Measurements from ENCODE around the gene GLDC. TPM values are rescaled to one million over a fixed set of nuclear protein-coding genes. Genes with fewer than 3 reads are reported as not detected.
A peak's percentile ranks its signal among the peaks of the same experiment; 100 is the strongest.
"Not testable (repeated sequence)": the region's sequence is repeated elsewhere in the genome, so short reads cannot be mapped to it uniquely, and the experiment has no call there.

GLDC gene
- total RNA-seq, 1 donor from 2014 or later, result 0.62 TPM

- DNase-seq (ENCODE audit: low read depth), result no peak
Observed at GRCh38 chr9:6665628-6666027, 20.1 kb upstream of the GLDC start.

- DNase-seq (ENCODE audit: low read depth), result no peak
Observed at GRCh38 chr9:6664204-6664680, 18.7 kb upstream of the GLDC start.

DNA sequence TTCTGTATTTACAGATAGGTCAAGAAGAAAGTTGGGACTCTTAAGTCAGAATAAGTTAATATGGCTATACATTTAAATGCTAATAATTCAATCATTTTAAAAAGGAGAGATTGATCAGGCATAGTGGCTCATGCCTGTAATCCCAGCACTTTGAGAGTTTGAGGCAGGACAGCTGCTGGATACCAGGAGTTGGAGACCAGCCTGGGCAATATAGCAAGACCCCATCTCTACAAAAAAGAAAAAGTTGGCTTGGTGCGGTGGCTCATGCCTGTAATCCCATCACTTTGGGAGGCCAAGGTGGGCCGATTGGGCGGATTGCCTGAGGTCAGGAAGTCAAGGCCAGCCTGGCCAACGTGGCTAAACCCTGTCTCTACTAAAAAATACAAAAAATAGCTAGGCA, 15.0 kb upstream of the GLDC start:
- no peak for DNase-seq (ENCODE audit: low read depth)

- DNase-seq (ENCODE audit: low read depth), result no peak
Observed at GRCh38 chr9:6658628-6659353, 13.3 kb upstream of the GLDC start.

GRCh38 chr9:6656614-6657300, 11.2 kb upstream of the GLDC start:
- no peak for DNase-seq (ENCODE audit: low read depth)

DNA sequence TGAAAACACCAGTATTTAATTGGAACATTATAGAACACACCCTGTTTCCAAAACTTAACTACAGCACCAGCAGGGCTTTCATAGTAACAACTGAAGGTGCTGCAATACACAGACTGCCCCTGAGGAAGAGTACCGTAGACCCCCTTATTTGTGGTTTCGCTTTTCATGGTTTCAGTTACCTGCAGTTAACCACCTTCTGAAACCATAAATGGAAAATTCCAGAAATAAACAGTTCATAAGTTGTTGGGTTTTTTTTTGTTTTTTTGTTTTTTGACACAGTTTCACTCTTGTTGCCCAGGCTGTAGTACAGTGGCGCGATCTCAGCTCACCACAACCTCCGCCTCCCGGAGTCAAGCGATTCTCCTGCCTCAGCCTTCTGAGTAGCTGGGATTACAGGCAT, 9.5 kb upstream of the GLDC start:
- no peak for DNase-seq (ENCODE audit: low read depth)

GRCh38 chr9:6646293-6646636, 736 bp upstream of the GLDC start:
- DNase-seq (ENCODE audit: low read depth), result no peak

DNA sequence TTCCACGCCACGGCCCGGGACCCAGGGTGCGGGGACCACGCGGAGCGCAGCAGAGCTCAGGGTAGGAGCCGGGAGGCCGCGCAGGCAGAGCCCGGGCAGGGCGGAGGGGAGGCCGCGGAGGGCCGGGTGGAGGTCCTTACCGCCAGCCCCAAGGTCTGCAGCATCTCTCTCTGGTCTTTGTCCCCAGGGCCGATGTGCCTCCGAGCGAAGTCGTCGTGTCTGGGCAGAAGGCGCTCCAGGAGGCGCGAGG, 499 bp downstream of the GLDC start:
- DNase-seq (ENCODE audit: low read depth), result not testable (repeated sequence)

GRCh38 chr9:6644346-6645104, 1.0 kb downstream of the GLDC start:
- no peak for DNase-seq (ENCODE audit: low read depth)

- DNase-seq (ENCODE audit: low read depth), result no peak
Observed at GRCh38 chr9:6641961-6642360, 3.6 kb downstream of the GLDC start.

- no peak for DNase-seq (ENCODE audit: low read depth)
Observed at GRCh38 chr9:6641561-6641960, 4.0 kb downstream of the GLDC start.

DNA sequence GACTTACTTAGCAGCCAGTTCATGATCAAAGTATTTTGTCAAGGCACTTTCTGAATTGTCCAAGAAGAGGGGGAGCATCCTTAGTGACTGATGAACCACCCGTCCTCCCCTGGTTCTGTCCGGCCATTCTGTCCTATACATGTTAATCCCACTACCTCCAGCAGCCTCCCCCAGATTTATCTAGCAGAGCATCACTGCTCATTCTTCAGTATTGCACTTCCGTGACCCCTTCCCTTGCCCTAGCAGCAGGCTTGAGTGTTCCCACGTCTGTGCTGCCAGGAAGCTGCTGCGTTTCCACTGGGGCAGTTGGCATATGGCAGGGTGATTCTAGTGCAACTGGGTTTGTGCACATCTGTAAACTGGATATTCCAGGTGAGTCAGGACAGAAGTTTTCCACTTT, 4.5 kb downstream of the GLDC start:
- no peak for DNase-seq (ENCODE audit: low read depth)

- peak; percentile 39 for DNase-seq (ENCODE audit: low read depth)
Observed at GRCh38 chr9:6640268-6641051, 5.1 kb downstream of the GLDC start.

- no peak for DNase-seq (ENCODE audit: low read depth)
Observed at GRCh38 chr9:6639622-6640021, 5.9 kb downstream of the GLDC start.

DNA sequence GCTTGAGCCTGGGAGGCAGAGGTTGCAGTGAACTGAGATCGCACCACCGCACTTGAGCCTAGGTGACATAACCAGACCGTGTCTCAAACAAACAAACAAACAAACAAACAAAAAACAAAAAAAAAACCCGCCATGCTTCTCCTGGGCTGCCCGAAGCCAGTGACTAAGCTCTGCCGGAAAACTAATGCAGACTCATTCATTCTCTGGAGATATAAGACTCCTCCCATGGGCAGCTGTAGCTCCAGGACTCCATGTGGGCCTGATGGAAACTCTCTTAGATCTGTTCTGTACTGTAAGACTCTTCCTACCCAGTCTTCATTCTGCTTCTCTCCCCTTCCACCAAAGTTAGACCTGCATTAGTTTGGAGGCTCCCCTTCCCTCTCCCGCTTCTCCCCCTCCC, 11.1 kb downstream of the GLDC start:
- DNase-seq (ENCODE audit: low read depth), result no peak

DNA sequence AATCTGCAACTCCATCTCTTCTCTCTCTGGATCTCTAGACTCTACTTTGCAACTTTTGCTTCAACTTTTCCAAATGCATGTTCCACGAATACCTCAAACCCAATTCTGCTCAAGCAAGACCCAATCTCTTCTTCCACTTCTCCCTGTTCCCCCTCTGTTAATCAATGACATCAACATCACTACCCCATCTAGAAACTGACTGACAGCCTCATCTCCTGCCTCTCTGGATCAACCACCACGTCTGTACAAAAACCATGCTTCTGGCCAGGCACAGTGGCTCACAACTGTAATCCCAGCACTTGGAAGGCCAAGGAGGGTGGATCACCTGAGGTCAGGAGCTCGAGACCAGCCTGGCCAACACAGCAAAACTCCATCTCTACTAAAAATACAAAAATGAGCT, 12.2 kb downstream of the GLDC start:
- DNase-seq (ENCODE audit: low read depth), result no peak

- DNase-seq (ENCODE audit: low read depth), result no peak
Observed at GRCh38 chr9:6632516-6633183, 12.9 kb downstream of the GLDC start.

GRCh38 chr9:6631207-6631512, 14.4 kb downstream of the GLDC start:
- DNase-seq (ENCODE audit: low read depth), result no peak

DNA sequence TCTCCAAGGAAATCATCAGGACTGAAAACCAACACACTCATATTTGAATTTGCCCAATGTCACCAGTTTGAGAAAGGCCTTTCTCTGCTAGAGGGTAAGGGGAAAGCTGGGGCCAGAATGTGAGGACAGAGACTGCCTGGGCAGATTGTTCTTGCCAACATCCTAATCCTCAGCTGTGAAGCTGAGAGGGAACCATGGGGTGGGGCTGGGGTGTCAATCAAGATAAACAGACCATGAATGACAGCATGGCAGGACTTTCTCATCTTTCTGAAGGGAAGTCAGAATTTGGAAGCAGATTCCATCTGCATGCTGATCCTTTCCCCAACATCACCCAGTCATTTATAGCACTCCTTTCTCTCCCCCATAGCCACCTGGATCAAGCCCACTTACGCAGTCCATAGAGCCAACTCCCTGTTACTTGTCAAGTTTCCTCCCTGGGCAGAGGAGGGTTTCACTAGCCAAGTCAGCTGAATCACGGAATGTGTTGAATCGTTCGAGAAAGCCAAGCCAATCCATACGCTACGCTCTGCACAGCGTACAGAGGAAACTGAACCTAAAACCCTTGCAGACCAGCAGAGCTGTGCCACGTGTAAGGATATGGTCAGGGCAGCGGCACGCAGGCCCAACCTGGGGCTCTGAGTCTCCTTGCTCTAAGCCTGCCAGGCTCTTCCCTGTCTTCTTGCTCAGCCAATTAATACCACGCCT, 14.9 kb downstream of the GLDC start:
- DNase-seq (ENCODE audit: low read depth), result no peak

- DNase-seq (ENCODE audit: low read depth), result no peak
Observed at GRCh38 chr9:6628704-6629103, 16.8 kb downstream of the GLDC start.

- no peak for DNase-seq (ENCODE audit: low read depth)
Observed at GRCh38 chr9:6625363-6625762, 20.2 kb downstream of the GLDC start.

Measured in myocyte (in vitro differentiated cells).